Body of pancreas (tissue), 4 donors: Measurements from ENCODE around the gene PAK6. TPM values are rescaled to one million over a fixed set of nuclear protein-coding genes. Genes with fewer than 3 reads are reported as not detected.

Source experiments
- ATAC-seq: fragments of 150-250 bp; one replicate; pipeline ENCODE4 v1.9.1; 2016
- DNase-seq, 4 donors: peaks; one replicate each; pipeline ENCODE4 v3.0.0-alpha.2; 2019
- H3K27ac ChIP-seq, 4 donors: fragments of 200-600 bp; sonication (generic); 1 replicate in 3 of 4; 2 replicates in 1 of 4; pipeline versions ENCODE4 v1.5.1 to v1.6.1; 2016 to 2019; ENCODE audit warnings: mild to moderate bottlenecking in 1 of 4, mixed read lengths in 1 of 4, moderate library complexity in 1 of 4
- H3K27me3 ChIP-seq, 2 donors: fragments of 200-600 bp; sonication (generic); one replicate each; pipeline ENCODE4 v1.6.0; 2016; ENCODE audit warnings: mild to moderate bottlenecking in 1 of 2
- H3K36me3 ChIP-seq, 2 donors: fragments of 200-600 bp; sonication (generic); replicated peaks in 1 of 2; 2 replicates each; pipeline ENCODE4 v1.5.1; 2016; ENCODE audit warnings: low read depth in 2 of 2; ENCODE audit not compliant: insufficient read depth in 1 of 2
- H3K4me1 ChIP-seq: fragments of 200-600 bp; sonication (generic); one replicate; pipeline ENCODE4 v1.6.0; 2016
- H3K4me3 ChIP-seq, 2 donors: fragments of 200-600 bp; sonication (generic); 1 replicate in 1 of 2; 2 replicates in 1 of 2; pipeline ENCODE4 v1.5.1; 2016 to 2019
- H3K9me3 ChIP-seq, 3 donors: fragments of 200-600 bp; sonication (generic); 1 replicate in 2 of 3; 2 replicates in 1 of 3; pipeline ENCODE4 v1.5.1; 2016
- POLR2A ChIP-seq, 3 donors: fragments of 450-650 bp; IDR thresholded peaks; one replicate each; pipeline ENCODE4 v1.6.1; 2016; ENCODE audit warnings: antibody characterized with exemption in 3 of 3, mild to moderate bottlenecking in 2 of 3
- WGBS, 2 donors: methylation state at CpG; one replicate each; pipeline ENCODE4 v1.1.5; 2017; 5-methylcytosine and 5-hydroxymethylcytosine counted together
- intact Hi-C: fragments of 100-400 bp; cut with DNase I; formaldehyde crosslinking; loops from one replicate; pipeline ENCODE4 v1.15.1; 2023
- total RNA-seq, 2 donors: library from RNA; depleted of rRNA; stranded (reverse); fragments of >200 nt; gene quantifications; one replicate each; pipeline ENCODE4 v1.1.0, GENCODE V29; 2016
- TF ChIP-seq, protein P1 (sequence below), 7 experiments: fragments of 450-650 bp in 4 of 7; fragments of 200-600 bp in 3 of 7; sonication (generic) in 3 of 7; IDR thresholded peaks; one replicate each; pipeline ENCODE4 v1.5.1; 2016 to 2019; ENCODE audit warnings: antibody characterized with exemption in 7 of 7

The PAK6 gene
- total RNA-seq, 2 donors from 2014 or later: 14.8 to 22.4 TPM

DNA sequence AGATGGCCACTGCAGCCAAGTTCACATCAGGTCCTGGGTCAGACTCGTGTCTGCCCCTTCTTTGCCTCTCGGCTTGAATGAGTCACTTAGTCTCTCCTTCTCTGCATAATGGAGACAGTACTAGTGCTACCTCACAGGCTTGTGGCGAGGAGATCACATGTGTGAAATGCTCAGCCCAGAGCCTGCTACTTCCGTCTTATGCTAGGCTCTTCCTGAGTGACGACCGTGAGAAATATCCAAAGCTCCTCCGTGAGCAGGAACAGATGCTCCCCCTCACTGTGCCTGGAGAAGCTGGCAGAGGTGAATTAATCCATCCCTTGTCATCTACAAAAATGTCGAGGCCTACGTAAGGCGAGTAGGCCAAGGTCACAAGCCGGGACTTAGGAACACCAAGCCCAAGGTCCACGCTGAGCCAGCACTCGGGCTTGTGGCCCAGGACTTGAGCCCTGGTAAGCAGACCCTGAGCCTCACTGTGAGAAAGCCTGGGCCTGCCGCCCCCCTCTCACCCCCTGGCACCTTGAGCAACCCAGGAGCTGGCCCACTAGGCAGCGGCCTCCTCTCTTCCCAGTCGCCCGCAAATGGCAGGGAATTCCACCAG, 17.9 kb downstream of the PAK6 start:
- no peak overlapping the region for H3K4me3 ChIP-seq
- 55 to 56% methylated on average over 17 of the region's 17 CpGs for WGBS, 2 donors
- DNase-seq (peak in 3 of 4 donors; percentile 39 to 80 (median 73)), ATAC-seq (peak; percentile 49)
- no peaks in the 10 kb centered on the region for H3K36me3 ChIP-seq
- TF ChIP-seq, protein P1, sequence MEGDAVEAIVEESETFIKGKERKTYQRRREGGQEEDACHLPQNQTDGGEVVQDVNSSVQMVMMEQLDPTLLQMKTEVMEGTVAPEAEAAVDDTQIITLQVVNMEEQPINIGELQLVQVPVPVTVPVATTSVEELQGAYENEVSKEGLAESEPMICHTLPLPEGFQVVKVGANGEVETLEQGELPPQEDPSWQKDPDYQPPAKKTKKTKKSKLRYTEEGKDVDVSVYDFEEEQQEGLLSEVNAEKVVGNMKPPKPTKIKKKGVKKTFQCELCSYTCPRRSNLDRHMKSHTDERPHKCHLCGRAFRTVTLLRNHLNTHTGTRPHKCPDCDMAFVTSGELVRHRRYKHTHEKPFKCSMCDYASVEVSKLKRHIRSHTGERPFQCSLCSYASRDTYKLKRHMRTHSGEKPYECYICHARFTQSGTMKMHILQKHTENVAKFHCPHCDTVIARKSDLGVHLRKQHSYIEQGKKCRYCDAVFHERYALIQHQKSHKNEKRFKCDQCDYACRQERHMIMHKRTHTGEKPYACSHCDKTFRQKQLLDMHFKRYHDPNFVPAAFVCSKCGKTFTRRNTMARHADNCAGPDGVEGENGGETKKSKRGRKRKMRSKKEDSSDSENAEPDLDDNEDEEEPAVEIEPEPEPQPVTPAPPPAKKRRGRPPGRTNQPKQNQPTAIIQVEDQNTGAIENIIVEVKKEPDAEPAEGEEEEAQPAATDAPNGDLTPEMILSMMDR (IDR thresholded peaks at IDR 0.05): no peak
- peak in 2 of 3 donors; percentile 9 to 20 for TF ChIP-seq POLR2A (IDR thresholded peaks at IDR 0.05)
- no peaks in the 10 kb centered on the region for H3K9me3 ChIP-seq
- H3K27me3 ChIP-seq: no peaks in the 10 kb centered on the region
- H3K27ac ChIP-seq: peak overlapping the region in 3 of 4 donors; percentile 52 to 62 (median 60)
- intact Hi-C loops: no loop called here
- H3K4me1 ChIP-seq: peaks cover 35% of the 10 kb centered on the region

DNA sequence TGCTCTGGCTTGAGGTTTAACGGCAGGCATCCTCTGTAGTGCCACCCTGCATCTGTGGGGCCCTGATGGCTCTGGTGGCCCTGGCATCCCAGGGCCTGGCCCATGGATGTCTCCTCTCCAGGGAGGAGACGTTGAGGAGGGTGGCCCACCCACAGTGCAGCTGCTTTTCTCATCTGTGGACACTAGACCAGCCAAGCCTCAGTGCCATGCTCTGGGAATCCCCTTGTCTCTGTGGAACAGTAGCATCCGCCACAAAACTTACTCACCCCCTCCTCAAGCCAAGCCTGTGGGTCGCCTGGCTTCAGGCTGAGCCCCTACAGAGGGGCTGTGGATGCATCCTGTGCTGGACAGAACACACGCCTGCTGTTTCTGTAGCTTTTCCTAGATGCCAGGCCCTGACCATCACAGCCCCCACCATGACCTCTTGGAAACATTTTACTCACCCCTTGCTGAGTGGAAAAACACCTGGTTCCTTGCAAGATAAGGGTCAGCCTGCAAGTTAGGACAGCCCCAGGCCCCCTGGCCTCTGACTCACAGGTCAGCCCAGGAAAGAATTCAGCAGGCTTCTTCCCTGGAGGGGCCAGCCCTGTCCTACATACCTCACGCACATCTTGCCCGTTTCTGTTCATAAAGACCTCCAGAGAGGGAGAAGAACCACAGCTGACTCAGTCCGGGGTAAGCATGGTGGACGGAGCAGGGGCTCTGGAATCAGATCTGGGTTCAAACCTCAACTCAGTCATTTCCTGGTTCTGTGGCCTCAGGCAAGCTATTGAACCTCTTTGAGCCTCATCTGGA, 19.0 kb downstream of the PAK6 start:
- DNase-seq (no peak), ATAC-seq (no peak)
- WGBS, 2 donors: 91 to 92% methylated on average over 6 to 9 of the region's 9 CpGs
- no peak overlapping the region for H3K4me3 ChIP-seq
- no peak for TF ChIP-seq POLR2A (IDR thresholded peaks at IDR 0.05)
- TF ChIP-seq, protein P1 (IDR thresholded peaks at IDR 0.05): no peak
- H3K27me3 ChIP-seq: no peaks in the 10 kb centered on the region
- H3K9me3 ChIP-seq: no peaks in the 10 kb centered on the region
- no peaks in the 10 kb centered on the region for H3K36me3 ChIP-seq
- H3K4me1 ChIP-seq: peaks cover 29% of the 10 kb centered on the region
- intact Hi-C loops: no loop called here
- H3K27ac ChIP-seq: no peak overlapping the region

DNA sequence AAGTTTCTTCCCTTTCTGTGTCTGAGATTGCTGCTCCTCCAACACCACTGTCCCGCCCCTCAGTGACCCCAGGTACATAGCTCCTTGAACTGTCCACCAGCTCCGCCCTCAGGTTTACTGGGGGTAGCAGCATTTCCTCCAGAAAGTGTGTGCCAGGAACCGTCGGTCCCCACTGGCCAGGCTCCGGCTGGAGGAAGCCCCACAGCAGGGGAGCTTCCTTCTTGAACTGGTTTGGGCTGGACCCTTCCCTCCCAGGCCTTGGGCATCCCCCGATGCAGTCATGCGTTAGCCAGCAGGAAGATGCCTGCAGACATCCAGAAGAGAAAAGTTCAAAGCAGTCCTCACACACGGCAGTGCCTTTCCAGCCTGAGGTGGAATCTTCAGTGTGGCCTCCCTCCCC, 19.7 kb downstream of the PAK6 start:
- ATAC-seq (no peak), DNase-seq (no peak)
- H3K27me3 ChIP-seq: no peaks in the 10 kb centered on the region
- 41 to 78% methylated on average over 2 to 8 of the region's 8 CpGs for WGBS, 2 donors
- H3K36me3 ChIP-seq: no peaks in the 10 kb centered on the region
- no peaks in the 10 kb centered on the region for H3K9me3 ChIP-seq
- peaks cover 22% of the 10 kb centered on the region for H3K4me1 ChIP-seq
- no peak for TF ChIP-seq POLR2A (IDR thresholded peaks at IDR 0.05)
- TF ChIP-seq, protein P1 (IDR thresholded peaks at IDR 0.05): no peak
- intact Hi-C loops: no loop called here
- no peak overlapping the region for H3K4me3 ChIP-seq
- no peak overlapping the region for H3K27ac ChIP-seq

DNA sequence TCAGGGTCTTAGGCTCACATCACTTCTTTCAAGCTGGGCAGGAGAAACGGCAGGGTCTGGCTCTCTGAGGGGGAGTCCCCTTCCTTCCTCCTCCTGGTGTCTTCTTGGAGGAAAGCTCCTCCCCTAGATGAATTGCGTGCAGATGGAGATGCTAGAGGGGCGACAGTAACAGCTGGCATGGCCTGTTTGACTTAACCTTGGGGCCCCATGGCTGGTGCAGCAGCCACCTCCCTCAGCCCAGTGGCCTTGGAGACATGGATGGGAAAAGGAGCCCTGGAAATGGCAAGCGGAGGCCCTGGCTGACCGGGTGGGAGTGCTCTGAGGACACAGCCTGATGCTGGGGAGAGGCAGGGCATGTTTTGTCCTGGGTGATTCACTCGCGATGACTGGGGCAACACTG, 20.2 kb downstream of the PAK6 start:
- ATAC-seq (no peak), DNase-seq (no peak)
- no peak overlapping the region for H3K4me3 ChIP-seq
- no peaks in the 10 kb centered on the region for H3K27me3 ChIP-seq
- H3K4me1 ChIP-seq: peaks cover 21% of the 10 kb centered on the region
- no peak for TF ChIP-seq POLR2A (IDR thresholded peaks at IDR 0.05)
- TF ChIP-seq, protein P1 (IDR thresholded peaks at IDR 0.05): no peak
- H3K9me3 ChIP-seq: no peaks in the 10 kb centered on the region
- intact Hi-C loops: no loop called here
- 83% methylated on average over 7 of the region's 7 CpGs; no CpG with 5 or more reads in 1 of the 2 donors for WGBS, 2 donors
- H3K36me3 ChIP-seq: no peaks in the 10 kb centered on the region
- H3K27ac ChIP-seq: no peak overlapping the region
